ENCODE measurements around the gene PAQR5.

The PAQR5 gene

GRCh38 chr15:69391046-69391757 lies 92.5 kb downstream of the PAQR5 start:
- Histone ChIP-seq H3K4me1 (ENCODE audit: insufficient read depth, low read length) (peaks cover 6% of the 10 kb centered on the region), H3K4me2 (ENCODE audit: insufficient read depth, low read length) (no peak overlapping the region), H3K9me3 (ENCODE audit: insufficient read depth, low read length, severe bottlenecking) (no peaks in the 10 kb centered on the region), H2AFZ (ENCODE audit: low read depth, low read length) (no peak overlapping the region), H3K36me3 (ENCODE audit: insufficient read depth, low read length) (no peaks in the 10 kb centered on the region), H3K4me3 (ENCODE audit: low read depth in 1 of 2, low read length in 2 of 2) (no peak overlapping the region), H3K79me2 (ENCODE audit: insufficient read depth, low read length) (no peaks in the 10 kb centered on the region), H3K27ac (ENCODE audit: low read length) (no peak overlapping the region), H3K9ac (ENCODE audit: low read depth, low read length) (no peak overlapping the region), H4K20me1 (ENCODE audit: insufficient read depth, low read length) (0 out of 2 replicates have a peak, but pooled peaks cover 4% of the 10 kb centered on the region), H3K27me3 (ENCODE audit: insufficient read depth, low read length, poor library complexity) (peaks cover 3% of the 10 kb centered on the region)
- DNase-seq = no peak
- no peak for ATAC-seq (ENCODE audit: insufficient read depth, low read depth)
- TF ChIP-seq CTCF (IDR thresholded peaks at IDR 0.05; ENCODE audit: borderline replicate concordance, extremely low read depth, low read length, poor library complexity, severe bottlenecking) = no peak
- no peak for TF ChIP-seq EZH2 (IDR thresholded peaks at IDR 0.05; ENCODE audit: borderline replicate concordance, low read depth, low read length, severe bottlenecking)

- Histone ChIP-seq H3K9me3 (ENCODE audit: insufficient read depth, low read length, severe bottlenecking) (no peaks in the 10 kb centered on the region), H3K4me3 (ENCODE audit: low read depth in 1 of 2, low read length in 2 of 2) (no peak overlapping the region), H3K9ac (ENCODE audit: low read depth, low read length) (no peak overlapping the region), H2AFZ (ENCODE audit: low read depth, low read length) (no peak overlapping the region), H3K4me2 (ENCODE audit: insufficient read depth, low read length) (no peak overlapping the region), H3K27ac (ENCODE audit: low read length) (no peak overlapping the region), H3K27me3 (ENCODE audit: insufficient read depth, low read length, poor library complexity) (peaks cover 3% of the 10 kb centered on the region), H3K36me3 (ENCODE audit: insufficient read depth, low read length) (no peaks in the 10 kb centered on the region), H4K20me1 (ENCODE audit: insufficient read depth, low read length) (0 out of 2 replicates have a peak, but pooled peaks cover 4% of the 10 kb centered on the region), H3K79me2 (ENCODE audit: insufficient read depth, low read length) (no peaks in the 10 kb centered on the region), H3K4me1 (ENCODE audit: insufficient read depth, low read length) (peaks cover 6% of the 10 kb centered on the region)
- ATAC-seq (ENCODE audit: insufficient read depth, low read depth) (no peak), DNase-seq (no peak)
- no peak for TF ChIP-seq EZH2 (IDR thresholded peaks at IDR 0.05; ENCODE audit: borderline replicate concordance, low read depth, low read length, severe bottlenecking)
- TF ChIP-seq CTCF (IDR thresholded peaks at IDR 0.05; ENCODE audit: borderline replicate concordance, extremely low read depth, low read length, poor library complexity, severe bottlenecking) = no peak
These were observed 93.6 kb downstream of the PAQR5 start for GRCh38 chr15:69392352-69392751.

- ATAC-seq (ENCODE audit: insufficient read depth, low read depth) = no peak
These were observed 95.2 kb downstream of the PAQR5 start for GRCh38 chr15:69393831-69394491.

More at GRCh38 chr15:69393831-69394491, 95.2 kb downstream of the PAQR5 start:
- Histone ChIP-seq H3K9me3 (ENCODE audit: insufficient read depth, low read length, severe bottlenecking) (no peaks in the 10 kb centered on the region), H3K4me3 (ENCODE audit: low read depth in 1 of 2, low read length in 2 of 2) (no peak overlapping the region), H3K4me1 (ENCODE audit: insufficient read depth, low read length) (peaks cover 14% of the 10 kb centered on the region), H3K79me2 (ENCODE audit: insufficient read depth, low read length) (no peaks in the 10 kb centered on the region), H3K27me3 (ENCODE audit: insufficient read depth, low read length, poor library complexity) (peaks cover 3% of the 10 kb centered on the region), H3K9ac (ENCODE audit: low read depth, low read length) (no peak overlapping the region), H3K36me3 (ENCODE audit: insufficient read depth, low read length) (no peaks in the 10 kb centered on the region), H2AFZ (ENCODE audit: low read depth, low read length) (peak overlapping the region; percentile 62; the same call in 1 of the 2 replicates), H4K20me1 (ENCODE audit: insufficient read depth, low read length) (0 out of 2 replicates have a peak, but pooled peaks cover 4% of the 10 kb centered on the region), H3K27ac (ENCODE audit: low read length) (no peak overlapping the region), H3K4me2 (ENCODE audit: insufficient read depth, low read length) (peak overlapping the region; percentile 52; the same call in 1 of the 2 replicates)
- no peak for DNase-seq
- TF ChIP-seq EZH2 (IDR thresholded peaks at IDR 0.05; ENCODE audit: borderline replicate concordance, low read depth, low read length, severe bottlenecking) = no peak
- no peak for TF ChIP-seq CTCF (IDR thresholded peaks at IDR 0.05; ENCODE audit: borderline replicate concordance, extremely low read depth, low read length, poor library complexity, severe bottlenecking)

Measured in DND-41 (cell line).